CD4-positive, alpha-beta T cell treated with Interleukin-15 for 1 hour (primary cell): ENCODE results near the gene SV2C.
"Not testable (repeated sequence)": the region's sequence is repeated elsewhere in the genome, so short reads cannot be mapped to it uniquely, and the experiment has no call there.

Experiments used
- DNase-seq: peaks from one replicate; pipeline ENCODE4 v3.0.0-alpha.2; 2020

The SV2C gene

GRCh38 chr5:76310208-76310607 is 227.0 kb downstream of the SV2C start:
- no peak for DNase-seq

GRCh38 chr5:76312783-76313182 is 229.6 kb downstream of the SV2C start:
- no peak for DNase-seq

DNA sequence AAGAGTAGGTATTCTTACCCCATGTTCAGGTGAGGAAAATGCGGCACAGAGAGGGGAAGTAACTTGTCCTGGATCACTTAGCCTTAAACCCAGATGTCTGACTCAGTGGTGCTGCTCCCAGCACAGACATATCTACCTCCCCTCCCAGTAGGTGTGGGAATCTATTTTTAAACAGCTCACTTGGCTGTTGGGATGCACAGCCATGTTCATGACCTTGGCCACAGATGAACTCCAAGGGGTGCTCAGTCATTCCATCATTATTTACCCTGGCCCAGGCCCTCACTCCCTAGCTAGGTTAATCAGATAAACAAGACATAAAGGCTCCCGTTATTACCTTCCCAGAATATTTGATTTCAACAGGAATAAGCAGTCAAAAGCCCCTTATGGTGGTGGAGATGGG is 231.5 kb downstream of the SV2C start:
- no peak for DNase-seq

GRCh38 chr5:76319673-76320072 is 236.5 kb downstream of the SV2C start:
- DNase-seq, result no peak

DNA sequence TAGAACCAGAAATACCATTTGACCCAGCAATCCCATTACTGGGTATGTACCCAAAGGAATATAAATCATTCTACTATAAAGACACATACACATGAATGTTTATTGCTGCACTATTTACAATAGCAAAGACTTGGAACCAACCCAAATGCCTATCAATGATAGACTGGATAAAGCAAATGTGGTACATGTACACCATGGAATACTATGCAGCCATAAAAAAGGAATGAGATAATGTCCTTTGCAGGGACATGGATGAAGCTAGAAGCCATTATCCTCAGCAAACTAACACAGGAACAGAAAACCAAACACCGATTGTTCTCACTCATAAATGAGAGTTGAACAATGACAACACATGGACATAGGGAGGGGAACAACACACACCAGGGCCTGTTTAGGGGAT is 240.3 kb downstream of the SV2C start:
- DNase-seq, result not testable (repeated sequence)

- DNase-seq, result no peak
Observed at GRCh38 chr5:76325326-76325725, 242.1 kb downstream of the SV2C start.

- DNase-seq, result peak; percentile 61
Observed at GRCh38 chr5:76325876-76326491, 242.8 kb downstream of the SV2C start.

DNA sequence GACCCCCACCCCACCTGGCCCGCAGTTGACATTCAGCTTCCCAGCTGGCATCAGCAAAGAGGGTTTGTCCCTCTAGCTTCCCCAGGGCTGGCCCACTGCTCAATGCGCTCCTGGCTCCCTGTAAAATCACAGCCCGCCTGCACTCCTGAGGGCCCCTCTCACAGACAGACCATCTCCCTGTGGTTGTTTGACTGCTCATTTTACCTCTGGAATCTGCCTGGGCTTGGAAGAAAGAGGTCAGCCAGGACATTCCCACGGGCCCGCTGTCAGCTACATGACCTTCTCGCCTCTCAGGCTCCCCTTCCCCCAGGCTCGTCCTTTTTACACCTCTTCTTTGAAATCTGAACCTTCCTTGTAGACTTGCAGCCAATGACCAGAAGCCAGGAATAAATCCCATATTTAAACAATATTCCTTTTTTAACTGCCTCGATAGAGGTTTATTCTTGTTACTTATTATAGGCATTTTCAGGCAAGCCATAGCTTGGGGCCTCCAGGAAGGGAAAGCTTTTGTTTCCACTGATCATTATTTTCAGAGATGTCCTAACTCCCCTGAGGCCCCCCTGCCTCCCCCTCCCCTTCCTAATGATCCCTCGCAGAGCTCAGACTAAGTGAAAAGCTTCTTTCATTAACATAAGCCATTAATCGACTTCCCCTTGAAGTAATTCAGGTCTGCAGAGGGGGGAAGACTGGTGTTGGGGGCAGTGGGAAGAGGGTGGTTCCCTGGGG is 243.6 kb downstream of the SV2C start:
- DNase-seq, result no peak

GRCh38 chr5:76329346-76329745 is 246.2 kb downstream of the SV2C start:
- no peak for DNase-seq

GRCh38 chr5:76331126-76331525 is 247.9 kb downstream of the SV2C start:
- DNase-seq, result no peak

DNA sequence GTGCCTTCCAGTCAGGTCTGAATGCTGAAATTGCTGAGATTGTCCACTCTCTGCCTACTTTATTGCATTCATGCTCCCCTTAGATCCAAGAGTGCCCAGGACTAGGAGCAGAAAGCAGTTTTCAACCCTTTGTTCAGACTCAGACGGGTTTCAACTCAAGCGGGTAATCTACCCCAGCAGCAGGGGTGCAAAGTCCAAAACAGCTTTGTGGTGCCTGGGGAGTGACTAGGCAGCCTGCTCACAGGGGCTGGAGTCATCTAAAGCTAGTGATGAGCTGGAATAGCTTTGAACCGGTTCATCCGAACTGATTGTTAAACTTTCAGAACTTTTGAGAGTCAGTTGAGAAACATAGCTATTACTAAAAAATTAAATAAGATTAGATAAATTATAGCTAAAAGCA is 248.9 kb downstream of the SV2C start:
- DNase-seq, result no peak

GRCh38 chr5:76332611-76333205 is 249.5 kb downstream of the SV2C start:
- no peak for DNase-seq

- DNase-seq, result no peak
Observed at GRCh38 chr5:76333571-76333970, 250.4 kb downstream of the SV2C start.

DNA sequence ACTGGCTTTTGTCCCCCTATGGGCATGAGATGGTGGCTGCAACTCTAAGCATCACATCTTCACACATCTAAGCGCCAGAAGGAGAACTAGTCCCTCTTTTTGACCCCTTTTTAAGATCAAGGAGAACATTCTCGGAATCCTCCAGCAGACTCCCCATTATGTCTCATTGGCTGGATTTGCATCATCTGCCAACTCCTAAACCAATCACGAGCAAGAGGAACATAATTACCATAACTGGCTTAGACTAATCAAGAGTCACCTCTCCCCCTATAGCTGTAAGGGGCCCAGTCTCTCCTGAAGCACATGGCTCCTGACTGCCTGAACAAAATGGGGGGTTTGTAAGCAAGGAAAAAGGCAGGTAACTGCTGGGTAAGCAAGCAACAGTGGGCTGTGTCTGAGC is 251.4 kb downstream of the SV2C start:
- DNase-seq, result no peak

DNA sequence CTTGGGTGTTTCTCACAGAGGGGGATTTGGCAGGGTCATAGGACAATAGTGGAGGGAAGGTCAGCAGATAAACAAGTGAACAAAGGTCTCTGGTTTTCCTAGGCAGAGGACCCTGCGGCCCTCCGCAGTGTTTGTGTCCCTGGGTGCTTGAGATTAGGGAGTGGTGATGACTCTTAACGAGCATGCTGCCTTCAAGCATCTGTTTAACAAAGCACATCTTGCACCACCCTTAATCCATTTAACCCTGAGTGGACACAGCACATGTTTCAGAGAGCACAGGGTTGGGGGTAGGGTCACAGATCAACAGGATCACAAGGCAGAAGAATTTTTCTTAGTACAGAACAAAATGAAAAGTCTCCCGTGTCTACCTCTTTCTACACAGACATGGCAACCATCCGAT is 252.3 kb downstream of the SV2C start:
- not testable (repeated sequence) for DNase-seq

GRCh38 chr5:76336253-76336809 is 253.1 kb downstream of the SV2C start:
- DNase-seq, result not testable (repeated sequence)

- peak; percentile 43 for DNase-seq
Observed at GRCh38 chr5:76337953-76338451, 254.8 kb downstream of the SV2C start.

DNA sequence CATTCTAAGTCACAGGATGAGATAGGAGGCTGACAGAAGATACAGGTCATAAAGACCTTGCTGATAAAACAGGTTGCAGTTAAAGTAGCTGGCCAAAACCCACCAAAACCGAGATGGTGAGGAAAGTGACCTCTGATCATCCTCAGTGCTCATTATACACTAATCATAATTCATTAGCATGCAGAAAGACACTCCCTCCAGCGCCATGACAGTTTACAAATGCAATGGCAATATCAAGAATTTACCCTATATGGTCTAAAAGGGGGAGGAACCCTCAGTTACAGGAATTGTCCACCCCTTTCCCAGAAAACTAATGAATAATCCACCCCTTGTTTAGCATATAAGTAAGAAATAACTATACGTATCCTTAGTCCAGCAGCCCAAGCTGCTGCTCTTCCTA is 256.7 kb downstream of the SV2C start:
- no peak for DNase-seq

DNA sequence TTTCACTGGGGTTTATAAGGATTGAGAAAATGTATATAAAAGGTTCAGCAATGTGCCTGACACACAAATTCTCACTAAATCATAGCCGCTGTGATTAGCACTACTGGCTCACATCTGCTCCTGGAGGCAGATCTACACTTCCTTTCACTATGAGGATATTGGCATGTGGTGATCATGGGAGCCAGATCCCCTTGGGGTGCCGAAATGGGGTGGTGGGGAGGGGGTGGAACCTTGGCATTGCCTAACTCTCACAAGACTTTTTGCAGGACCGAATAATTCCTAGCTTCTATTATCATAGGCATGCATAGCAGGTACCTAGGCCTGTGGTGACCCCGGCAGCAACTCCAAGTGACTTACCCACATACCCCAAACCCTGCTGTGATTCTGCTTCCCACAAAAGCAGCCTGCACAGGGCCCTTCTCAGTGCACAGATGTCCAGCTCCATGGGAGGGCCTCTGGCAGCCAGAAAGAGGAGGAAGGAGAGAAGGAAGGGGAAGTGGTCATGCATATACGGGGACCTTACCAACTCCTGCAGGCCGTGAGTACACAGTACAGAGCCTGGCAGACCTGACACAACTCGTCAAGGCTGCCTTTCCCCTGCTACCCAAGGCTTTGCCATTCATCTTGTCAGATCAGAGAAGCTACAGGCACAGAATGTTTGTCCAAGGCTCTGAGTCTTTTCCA is 258.6 kb downstream of the SV2C start:
- peak; percentile 33 for DNase-seq

DNA sequence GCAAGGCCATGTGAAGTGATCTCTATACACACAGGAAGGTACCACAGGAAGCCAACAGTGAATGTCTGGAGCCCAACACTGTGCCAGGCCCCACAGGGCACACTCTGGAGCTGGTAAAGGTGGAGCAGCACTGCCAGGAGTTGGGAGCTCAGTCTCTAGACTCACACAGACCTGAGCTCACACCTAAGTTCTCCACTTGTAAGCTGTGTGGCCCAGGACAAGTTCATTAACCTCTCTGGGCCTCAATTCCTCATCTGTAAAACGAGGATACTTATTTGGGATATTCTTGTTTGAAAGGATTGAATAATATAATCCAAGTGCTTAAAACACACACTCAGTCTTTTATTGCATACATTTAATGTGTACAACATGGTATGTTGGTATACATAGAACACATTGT is 259.3 kb downstream of the SV2C start:
- no peak for DNase-seq

- no peak for DNase-seq
Observed at GRCh38 chr5:76345582-76345981, 262.4 kb downstream of the SV2C start.

DNA sequence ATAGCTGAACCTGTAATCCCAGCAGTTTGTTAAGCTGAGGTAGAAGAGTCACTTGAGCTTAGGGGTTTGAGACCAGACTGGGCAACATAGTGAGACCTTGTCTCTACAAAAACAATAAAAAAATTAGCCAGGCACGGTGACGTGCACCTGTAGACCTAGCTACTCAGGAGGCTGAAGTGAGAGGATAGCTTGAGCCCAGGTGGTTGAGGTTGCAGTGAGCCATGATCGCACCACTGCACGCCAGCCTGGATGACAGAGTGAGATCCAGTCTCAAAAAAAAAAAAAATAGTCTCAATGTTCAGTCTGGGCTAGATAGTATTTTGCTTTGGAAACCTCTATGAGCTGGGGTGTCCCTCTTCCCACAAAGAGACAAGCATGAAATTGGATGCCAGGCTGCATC is 268.0 kb downstream of the SV2C start:
- DNase-seq, result no peak

DNA sequence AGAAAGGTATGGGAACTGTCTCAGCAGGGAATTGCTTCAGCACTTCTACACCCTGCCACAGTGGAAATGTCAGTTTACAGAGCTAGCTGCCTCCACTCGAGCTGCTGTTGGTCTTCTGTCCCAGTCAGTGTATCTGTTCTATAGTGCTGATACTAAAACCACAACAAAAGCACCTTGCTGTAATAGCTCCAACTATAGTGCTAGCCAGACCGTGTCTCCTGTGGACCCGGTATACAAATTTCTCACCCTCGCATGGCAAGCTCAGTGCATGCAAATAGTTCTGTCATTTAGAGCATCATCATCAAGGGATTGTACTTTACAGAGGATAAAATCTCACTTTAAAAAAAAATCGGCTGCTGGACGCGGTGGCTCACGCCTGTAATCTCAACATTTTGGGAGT is 268.4 kb downstream of the SV2C start:
- peak; percentile 39 for DNase-seq
